ENCODE results near the gene S100A10.

The S100A10 gene

DNA sequence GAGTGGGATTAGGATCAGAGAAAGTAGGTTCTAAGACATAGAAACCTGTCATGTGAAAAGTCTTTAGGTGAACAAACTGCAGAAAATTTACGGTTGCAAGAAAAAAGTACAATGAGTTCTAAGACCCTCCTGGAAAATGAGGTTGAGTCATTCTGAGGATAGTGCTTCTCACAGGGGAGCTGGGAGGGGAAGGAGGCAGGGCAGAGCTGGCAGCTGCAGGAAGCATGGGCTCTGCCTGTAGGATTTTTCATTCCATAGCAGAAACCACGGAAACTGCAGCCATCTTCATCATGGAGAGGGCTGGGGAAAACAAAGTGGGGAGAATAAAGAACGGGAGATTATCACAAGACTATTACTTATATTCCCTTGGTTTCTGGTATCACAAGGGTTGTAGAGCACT is 58.5 kb downstream of the S100A10 start:
- no peak for DNase-seq (ENCODE audit: low read depth)

DNA sequence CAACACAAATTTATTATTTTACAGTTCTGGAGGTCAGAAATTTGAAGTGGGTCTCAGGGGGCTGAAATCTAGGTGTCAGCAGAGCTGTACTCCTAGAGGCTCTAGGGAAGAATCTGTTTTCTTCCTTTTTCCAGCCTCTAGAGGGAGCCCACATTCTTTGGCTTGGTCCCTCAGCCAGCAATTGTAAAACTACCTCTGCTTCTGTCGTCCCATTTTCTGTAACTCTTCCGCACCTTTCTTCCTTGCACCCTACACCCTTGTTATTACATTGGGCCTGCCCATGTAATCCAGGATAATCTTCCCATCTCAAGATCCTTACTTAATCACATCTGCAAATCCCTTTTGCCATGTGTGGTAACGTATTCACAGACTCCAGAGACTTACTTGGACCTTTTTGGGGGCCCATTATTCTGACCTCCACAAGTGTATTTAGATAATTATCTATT is 59.6 kb downstream of the S100A10 start:
- DNase-seq (ENCODE audit: low read depth) = no peak

All from stimulated activated CD8-positive, alpha-beta memory T cell treated with anti-CD3 and anti-CD28 coated beads, Interleukin-15, amount 100 ng/mL, for 1 hour (primary cell).